ENCODE results near the gene CD38. TPM values are rescaled to one million over a fixed set of nuclear protein-coding genes. Genes with fewer than 3 reads are reported as not detected.

CD38 gene
- total RNA-seq, 1 experiment from 2014 or later, result 0.07 TPM

GRCh38 chr4:15781427-15782095 is 3.4 kb downstream of the CD38 start:
- Histone ChIP-seq H3K4me2 (ENCODE audit: insufficient read depth, insufficient read length, low read length) (no peak overlapping the region), H3K4ac (ENCODE audit: low read depth, low read length) (no peak overlapping the region), H3K27me3 (ENCODE audit: insufficient read depth, low read length) (peaks cover 20% of the 10 kb centered on the region), H2AK5ac (ENCODE audit: insufficient read length, low read length) (no peak overlapping the region), H3K9ac (ENCODE audit: extremely low read depth, insufficient read length, low read length) (no peak overlapping the region), H2BK20ac (ENCODE audit: low read depth, low read length, poor library complexity, severe bottlenecking) (no peak overlapping the region), H4K91ac (ENCODE audit: insufficient read length, low read depth, low read length) (no peak overlapping the region), H3K23me2 (ENCODE audit: insufficient read length, low read depth, low read length, poor library complexity, severe bottlenecking) (peaks cover 12% of the 10 kb centered on the region), H2BK12ac (ENCODE audit: insufficient read length, low read depth, low read length) (no peak overlapping the region), H2AFZ (ENCODE audit: low read length) (no peak overlapping the region), H3K27ac (ENCODE audit: insufficient read length, low read depth, low read length) (no peak overlapping the region), H4K20me1 (ENCODE audit: control insufficient read depth, insufficient read depth, insufficient read length) (no peaks in the 10 kb centered on the region), H3K9me3 (ENCODE audit: control insufficient read depth, low read depth, low read length) (peaks cover under 1% of the 10 kb centered on the region), H3K56ac (ENCODE audit: insufficient read length, low read depth, low read length) (no peak overlapping the region), H3K4me1 (ENCODE audit: insufficient read depth, low read length) (0 out of 2 replicates have a peak, but pooled peaks cover 1% of the 10 kb centered on the region), H2BK120ac (ENCODE audit: low read depth, low read length, poor library complexity, severe bottlenecking) (no peak overlapping the region), H3T11ph (ENCODE audit: low read length) (no peak overlapping the region), H3K18ac (ENCODE audit: insufficient read length, low read depth, low read length) (no peak overlapping the region), H2BK15ac (ENCODE audit: low read depth, low read length) (no peak overlapping the region), H4K8ac (replicated peaks; ENCODE audit: insufficient read length, low read depth, low read length) (no peak overlapping the region), H2BK5ac (ENCODE audit: insufficient read length, low read length) (no peak overlapping the region), H3K79me1 (ENCODE audit: insufficient read depth, low read depth, low read length, poor library complexity, severe bottlenecking) (no peaks in the 10 kb centered on the region), H3K23ac (ENCODE audit: insufficient read length, low read depth, low read length) (no peak overlapping the region), H4K5ac (ENCODE audit: insufficient read length, low read depth, low read length) (no peak overlapping the region), H3K79me2 (ENCODE audit: insufficient read depth, low read length) (no peaks in the 10 kb centered on the region), H3K14ac (ENCODE audit: insufficient read depth, low read length) (no peak overlapping the region; the same call in 1 of the 2 replicates)
- H3K36me3 Mint-ChIP-seq (ENCODE audit: insufficient read depth in 1 of 3, low read depth in 3 of 3), result peaks cover 2 to 6% (median 3%) of the 10 kb centered on the region in 3 experiments; a peak in 4 of 7 replicates
- H3K4me3 Mint-ChIP-seq, result no peak overlapping the region
- H3K9me3 Mint-ChIP-seq, result peaks cover 6 to 11% of the 10 kb centered on the region in 2 experiments
- H3K27ac Mint-ChIP-seq, result no peak overlapping the region
- TF ChIP-seq CTCF (conservative IDR thresholded peaks at IDR 0.05), result no peak
- H3K4me1 Mint-ChIP-seq, result peaks cover 17 to 22% of the 10 kb centered on the region in 2 experiments
- no CpG with 5 or more reads among the region's 6 CpGs for WGBS (ENCODE audit: extremely low coverage, insufficient read length, low lambda C conversion rate)
- peaks cover 52% of the 10 kb centered on the region for H3K27me3 Mint-ChIP-seq (ENCODE audit: low read depth)
- no peak for DNase-seq

Data from H9 (cell line).